ENCODE results near the gene CIC. TPM values are rescaled to one million over a fixed set of nuclear protein-coding genes. Genes with fewer than 3 reads are reported as not detected.

The CIC gene
- total and polyA plus RNA-seq, 9 of the 15 experiments (the other 6 are each of a cell fraction or from before 2014, with no cell fraction given) = 0.07 to 44.7 (median 8.6) TPM

- peak in 3 of 4 experiments; percentile 51 to 69 (median 67) for DNase-seq (ENCODE audit: extremely low read depth in 1 of 4, low spot score in 3 of 4)
- peak overlapping the region; percentile 90; the same call in 1 of the 2 replicates for H2AFZ ChIP-seq (ENCODE audit: low read depth, low read length)
- WGBS (ENCODE audit: insufficient coverage, low coverage, missing lambda C conversion rate) = 2% methylated on average over 11 of the region's 20 CpGs
- in situ Hi-C loops (cut with MboI) (no loop called here), intact Hi-C loops (cut with micrococcal nuclease) (no loop called here)
- ATAC-seq = no peak; the same call in 2 of the 3 replicates
- H3K27me3 ChIP-seq (ENCODE audit: control insufficient read depth in 2 of 2, insufficient read depth in 2 of 2, low read length in 2 of 2) = no peaks in the 10 kb centered on the region; a peak in 1 of 5 replicates
- peaks cover 43 to 70% of the 10 kb centered on the region in 2 experiments for H3K4me1 ChIP-seq (replicated peaks in 1 of 2; ENCODE audit: control insufficient read depth in 2 of 2, insufficient read depth in 2 of 2, low read length in 2 of 2)
- H3K27ac ChIP-seq (ENCODE audit: extremely low read depth, low read depth, low read length) = peak overlapping the region; percentile 69
- no peak for FAIRE-seq
- no TSS peak for BruUV-seq (replicated peaks)
- peaks cover 60% of the 10 kb centered on the region for H3K79me2 ChIP-seq (ENCODE audit: control insufficient read depth, insufficient read depth, low read length)
- no peaks in the 10 kb centered on the region for H3K9me3 ChIP-seq (replicated peaks; ENCODE audit: control insufficient read depth, insufficient read depth, low read depth, low read length)
- H4K20me1 ChIP-seq (replicated peaks; ENCODE audit: control insufficient read depth, insufficient read depth, low read length) = 0 out of 2 replicates have a peak, but pooled peaks cover 8% of the 10 kb centered on the region
- peak overlapping the region; percentile 93 for H3K4me3 ChIP-seq
- H3K9ac ChIP-seq (ENCODE audit: insufficient read depth in 1 of 2, low read depth in 2 of 2, low read length in 2 of 2) = peak overlapping the region; percentile 79 to 90; a peak in 3 of 4 replicates
- no peaks in the 10 kb centered on the region for H3K9me1 ChIP-seq (ENCODE audit: control insufficient read depth, insufficient read depth, low read length)
- POLR2A ChIA-PET = interaction anchor here (2.8 to 3.6 kb wide), 2 partner anchors 11 to 41 kb away, joined by 10 to 16 read pairs; partner anchors contain the start of gene CIC
- H3K36me3 ChIP-seq (ENCODE audit: control insufficient read depth, insufficient read depth, low read length) = peaks cover 15% of the 10 kb centered on the region; the same call in 2 of the 3 replicates
- H3K4me2 ChIP-seq (ENCODE audit: insufficient read depth, low read length) = peak overlapping the region; percentile 97; the same call in 1 of the 2 replicates
- CTCF ChIA-PET (ENCODE audit: low intra/inter-chr PET ratio) = interaction anchor here (1.6 to 2.4 kb wide), 2 partner anchors 35 to 147 kb away, joined by 7 to 24 read pairs; no protein-coding TSS in a partner anchor
- TF ChIP-seq EGR1 (conservative IDR thresholded peaks at IDR 0.05) (peak; percentile 89), SMAD3 (CRISPR knock-in tag; conservative IDR thresholded peaks at IDR 0.05) (no peak), ZFX (CRISPR knock-in tag; IDR thresholded peaks at IDR 0.05) (0 out of 2 replicates have a peak, but pooled peaks have one; percentile 8), RERE (CRISPR knock-in tag; IDR thresholded peaks at IDR 0.05; ENCODE audit: borderline replicate concordance) (no peak), EHMT2 (IDR thresholded peaks at IDR 0.05) (no peak), ZNF695 (CRISPR knock-in tag; IDR thresholded peaks at IDR 0.05) (no peak), TRIM25 (IDR thresholded peaks at IDR 0.05; ENCODE audit: borderline replicate concordance) (no peak), ARID2 (IDR thresholded peaks at IDR 0.05) (no peak), ZNF134 (CRISPR knock-in tag; conservative IDR thresholded peaks at IDR 0.05) (no peak), DEAF1 (CRISPR knock-in tag; IDR thresholded peaks at IDR 0.05) (no peak), NCOA6 (IDR thresholded peaks at IDR 0.05) (no peak), SMARCC2 (IDR thresholded peaks at IDR 0.05; ENCODE audit: low read depth) (no peak), PRPF4 (IDR thresholded peaks at IDR 0.05; ENCODE audit: insufficient read depth, low read depth, low read length, poor library complexity, severe bottlenecking) (no peak), MEF2A (IDR thresholded peaks at IDR 0.05; ENCODE audit: control insufficient read depth, low read depth, low read length) (peak; percentile 72; the same call in 1 of the 2 replicates)
Measured at GRCh38 chr19:42280815-42281145, 11.7 kb downstream of the CIC start.
